ENCODE results near the gene PSMB7.

- TF ChIP-seq, protein P1, sequence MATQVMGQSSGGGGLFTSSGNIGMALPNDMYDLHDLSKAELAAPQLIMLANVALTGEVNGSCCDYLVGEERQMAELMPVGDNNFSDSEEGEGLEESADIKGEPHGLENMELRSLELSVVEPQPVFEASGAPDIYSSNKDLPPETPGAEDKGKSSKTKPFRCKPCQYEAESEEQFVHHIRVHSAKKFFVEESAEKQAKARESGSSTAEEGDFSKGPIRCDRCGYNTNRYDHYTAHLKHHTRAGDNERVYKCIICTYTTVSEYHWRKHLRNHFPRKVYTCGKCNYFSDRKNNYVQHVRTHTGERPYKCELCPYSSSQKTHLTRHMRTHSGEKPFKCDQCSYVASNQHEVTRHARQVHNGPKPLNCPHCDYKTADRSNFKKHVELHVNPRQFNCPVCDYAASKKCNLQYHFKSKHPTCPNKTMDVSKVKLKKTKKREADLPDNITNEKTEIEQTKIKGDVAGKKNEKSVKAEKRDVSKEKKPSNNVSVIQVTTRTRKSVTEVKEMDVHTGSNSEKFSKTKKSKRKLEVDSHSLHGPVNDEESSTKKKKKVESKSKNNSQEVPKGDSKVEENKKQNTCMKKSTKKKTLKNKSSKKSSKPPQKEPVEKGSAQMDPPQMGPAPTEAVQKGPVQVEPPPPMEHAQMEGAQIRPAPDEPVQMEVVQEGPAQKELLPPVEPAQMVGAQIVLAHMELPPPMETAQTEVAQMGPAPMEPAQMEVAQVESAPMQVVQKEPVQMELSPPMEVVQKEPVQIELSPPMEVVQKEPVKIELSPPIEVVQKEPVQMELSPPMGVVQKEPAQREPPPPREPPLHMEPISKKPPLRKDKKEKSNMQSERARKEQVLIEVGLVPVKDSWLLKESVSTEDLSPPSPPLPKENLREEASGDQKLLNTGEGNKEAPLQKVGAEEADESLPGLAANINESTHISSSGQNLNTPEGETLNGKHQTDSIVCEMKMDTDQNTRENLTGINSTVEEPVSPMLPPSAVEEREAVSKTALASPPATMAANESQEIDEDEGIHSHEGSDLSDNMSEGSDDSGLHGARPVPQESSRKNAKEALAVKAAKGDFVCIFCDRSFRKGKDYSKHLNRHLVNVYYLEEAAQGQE (IDR thresholded peaks at IDR 0.05; ENCODE audit: low read depth), result no peak
- no peak for TF ChIP-seq CEBPB (IDR thresholded peaks at IDR 0.05)
- no peak for TF ChIP-seq TAF1 (IDR thresholded peaks at IDR 0.05; ENCODE audit: low read depth)
- no peak for TF ChIP-seq EP300 (IDR thresholded peaks at IDR 0.05; ENCODE audit: borderline replicate concordance)
- no peak for TF ChIP-seq FOXM1 (IDR thresholded peaks at IDR 0.05; ENCODE audit: borderline replicate concordance, low read depth)
- TF ChIP-seq, protein P2, sequence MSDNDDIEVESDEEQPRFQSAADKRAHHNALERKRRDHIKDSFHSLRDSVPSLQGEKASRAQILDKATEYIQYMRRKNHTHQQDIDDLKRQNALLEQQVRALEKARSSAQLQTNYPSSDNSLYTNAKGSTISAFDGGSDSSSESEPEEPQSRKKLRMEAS (IDR thresholded peaks at IDR 0.05), result no peak
- TF ChIP-seq TCF12 (IDR thresholded peaks at IDR 0.05; ENCODE audit: low read depth), result no peak
- no peak for TF ChIP-seq EGR1 (IDR thresholded peaks at IDR 0.05)
- no peak for TF ChIP-seq RAD21 (IDR thresholded peaks at IDR 0.05; ENCODE audit: low read depth)
- TF ChIP-seq TEAD4 (IDR thresholded peaks at IDR 0.05), result no peak
- no peak for TF ChIP-seq YY1 (IDR thresholded peaks at IDR 0.05; ENCODE audit: low read depth)
- TF ChIP-seq CREB1 (IDR thresholded peaks at IDR 0.05; ENCODE audit: low read depth), result no peak
- TF ChIP-seq NFIC (IDR thresholded peaks at IDR 0.05), result no peak
- TF ChIP-seq ZBTB7A (IDR thresholded peaks at IDR 0.05; ENCODE audit: low read depth), result no peak
Observed at GRCh38 chr9:124313940-124314339, 101.3 kb downstream of the PSMB7 start.
